IMR-90 (cell line): Measurements from ENCODE around the gene DDX20. TPM values are rescaled to one million over a fixed set of nuclear protein-coding genes. Genes with fewer than 3 reads are reported as not detected.

Experiments
- ATAC-seq: fragments of 200-7000 bp; cut with Tn5 transposase; 2 replicates; pipeline ENCODE4 v1.9.1; 2020; ENCODE audit warnings: low read depth, mild to moderate bottlenecking, moderate library complexity
- BruUV-seq: library from RNA; stranded (reverse); fragments of 400-500 nt; replicated peaks from 2 replicates; lab custom pipeline; 2021; lab: Mats Ljungman, UMichigan
- CTCF ChIA-PET: fragments of 300-600 bp; formaldehyde crosslinking; extraction: SDS; loops from one replicate; lab custom pipeline; 2021; ENCODE audit warnings: antibody characterized with exemption; lab: Yijun Ruan, JAX
- POLR2A ChIA-PET: fragments of 300-600 bp; sonication (Branson Sonifier 250); formaldehyde crosslinking; loops from one replicate; lab custom pipeline; 2022; ENCODE audit warnings: antibody characterized with exemption; ENCODE audit not compliant: unreplicated experiment; lab: Charles Lee
- DNase-seq: peaks from one replicate; pipeline ENCODE4 v3.0.0; 2013
- H2AFZ ChIP-seq: replicated peaks from 2 replicates; pipeline ENCODE3; 2013; ENCODE audit warnings: low read length, mild to moderate bottlenecking; ENCODE audit not compliant: poor library complexity
- H2AK5ac ChIP-seq: 2 replicates; pipeline ENCODE4 v1.6.1; 2013; ENCODE audit warnings: low read depth, low read length, inconsistent platforms
- H2AK9ac ChIP-seq: replicated peaks from 2 replicates; pipeline ENCODE3; 2013; ENCODE audit warnings: mild to moderate bottlenecking, low read depth, low read length, moderate library complexity; ENCODE audit not compliant: poor library complexity
- H2BK120ac ChIP-seq: 2 replicates; pipeline ENCODE4 v1.6.1; 2013; ENCODE audit warnings: low read depth, low read length, inconsistent platforms
- H2BK15ac ChIP-seq: 3 replicates; pipeline ENCODE4 v1.6.1; 2013; ENCODE audit warnings: low read depth, low read length, inconsistent platforms
- H2BK20ac ChIP-seq: 2 replicates; pipeline ENCODE4 v1.6.1; 2013; ENCODE audit warnings: low read depth, mild to moderate bottlenecking, inconsistent platforms, low read length, moderate library complexity
- H2BK5ac ChIP-seq: 2 replicates; pipeline ENCODE4 v1.6.1; 2013; ENCODE audit warnings: mild to moderate bottlenecking, low read depth, low read length, inconsistent platforms; ENCODE audit not compliant: poor library complexity, severe bottlenecking
- H3K14ac ChIP-seq: replicated peaks from 2 replicates; pipeline ENCODE4 v1.6.1; 2013; ENCODE audit warnings: low read depth, low read length, inconsistent platforms
- H3K18ac ChIP-seq: 2 replicates; pipeline ENCODE4 v1.6.1; 2013; ENCODE audit warnings: low read depth, low read length, control low read depth
- H3K23ac ChIP-seq: 2 replicates; pipeline ENCODE4 v1.6.1; 2013; ENCODE audit warnings: low read depth, low read length, inconsistent platforms
- H3K27ac ChIP-seq: 2 replicates; pipeline ENCODE4 v1.5.1; 2013; ENCODE audit warnings: mild to moderate bottlenecking, control low read depth, low read length; ENCODE audit not compliant: insufficient read depth
- H3K27me3 ChIP-seq: 2 replicates; pipeline ENCODE4 v1.6.1; 2013; ENCODE audit warnings: low read length; ENCODE audit not compliant: control insufficient read depth, insufficient read depth
- H3K36me3 ChIP-seq: 2 replicates; pipeline ENCODE4 v1.6.1; 2013; ENCODE audit warnings: low read length, mixed read lengths; ENCODE audit not compliant: control insufficient read depth, insufficient read depth
- H3K4ac ChIP-seq: 2 replicates; pipeline ENCODE4 v1.6.1; 2013; ENCODE audit warnings: low read depth, low read length, inconsistent platforms
- H3K4me1 ChIP-seq: 2 replicates; pipeline ENCODE4 v1.6.1; 2013; ENCODE audit warnings: low read length, mixed read lengths; ENCODE audit not compliant: control insufficient read depth, insufficient read depth
- H3K4me2 ChIP-seq: 2 replicates; pipeline ENCODE4 v1.6.1; 2013; ENCODE audit warnings: low read depth, mild to moderate bottlenecking, control low read depth, low read length, moderate library complexity
- H3K4me3 ChIP-seq: 2 replicates; pipeline ENCODE4 v1.5.1; 2013; ENCODE audit warnings: low read depth, mild to moderate bottlenecking, control low read depth, low read length, moderate library complexity; ENCODE audit not compliant: insufficient read depth
- H3K56ac ChIP-seq: 2 replicates; pipeline ENCODE4 v1.6.1; 2013; ENCODE audit warnings: low read length, inconsistent platforms; ENCODE audit not compliant: insufficient read depth; ENCODE audit errors: extremely low read depth
- H3K79me1 ChIP-seq, 2 experiments: 2 replicates each; pipeline ENCODE4 v1.6.1; 2013; ENCODE audit warnings: low read length in 2 of 2, inconsistent platforms in 1 of 2, low read depth in 1 of 2
- H3K9ac ChIP-seq: 2 replicates; pipeline ENCODE4 v1.6.1; 2013; ENCODE audit warnings: low read depth, low read length, control low read depth
- H3K9me1 ChIP-seq: 2 replicates; pipeline ENCODE4 v1.6.1; 2013; ENCODE audit warnings: low read length, inconsistent platforms; ENCODE audit not compliant: insufficient read depth
- H3K9me3 ChIP-seq: 2 replicates; pipeline ENCODE4 v1.6.1; 2013; ENCODE audit warnings: low read length; ENCODE audit not compliant: control insufficient read depth, insufficient read depth
- H4K20me1 ChIP-seq: 2 replicates; pipeline ENCODE4 v1.6.1; 2013; ENCODE audit warnings: low read length, inconsistent platforms; ENCODE audit not compliant: insufficient read depth
- H4K5ac ChIP-seq: 2 replicates; pipeline ENCODE4 v1.6.1; 2013; ENCODE audit warnings: mild to moderate bottlenecking, low read depth, low read length, control low read depth
- H4K8ac ChIP-seq, 2 experiments: 2 replicates each; pipeline ENCODE4 v1.6.1; 2013; ENCODE audit warnings: low read depth in 2 of 2, low read length in 2 of 2, control low read depth in 1 of 2, inconsistent platforms in 1 of 2
- H4K91ac ChIP-seq: 2 replicates; pipeline ENCODE4 v1.6.1; 2013; ENCODE audit warnings: low read depth, low read length, inconsistent platforms; ENCODE audit not compliant: insufficient read depth
- BHLHE40 ChIP-seq: fragments of 150-350 bp; IDR thresholded peaks from 2 replicates; pipeline ENCODE4 v1.6.1; 2016; ENCODE audit warnings: mild to moderate bottlenecking, low read depth, low read length
- CEBPB ChIP-seq: IDR thresholded peaks from 2 replicates; pipeline ENCODE4 v1.6.1; 2012; ENCODE audit warnings: low read depth, low read length, improper control_type of control experiment
- CHD1 ChIP-seq: IDR thresholded peaks from 2 replicates; pipeline ENCODE4 v1.6.1; 2012; ENCODE audit warnings: low read depth, low read length, improper control_type of control experiment
- FOS ChIP-seq: fragments of 150-350 bp; IDR thresholded peaks from 2 replicates; pipeline ENCODE4 v1.6.1; 2016; ENCODE audit warnings: low read depth, low read length
- MAFK ChIP-seq: IDR thresholded peaks from 2 replicates; pipeline ENCODE4 v1.6.1; 2012; ENCODE audit warnings: low read depth, low read length, improper control_type of control experiment
- MAZ ChIP-seq: IDR thresholded peaks from 2 replicates; pipeline ENCODE4 v1.6.1; 2012; ENCODE audit warnings: low read depth, mild to moderate bottlenecking, low read length, improper control_type of control experiment, moderate library complexity, borderline replicate concordance
- MXI1 ChIP-seq: IDR thresholded peaks from 2 replicates; pipeline ENCODE4 v1.6.1; 2012; ENCODE audit warnings: low read depth, mild to moderate bottlenecking, low read length, moderate library complexity, borderline replicate concordance
- NFE2L2 ChIP-seq: fragments of 150-350 bp; IDR thresholded peaks from 2 replicates; pipeline ENCODE4 v1.6.1; 2016; ENCODE audit warnings: low read depth, mild to moderate bottlenecking, low read length
- POLR2A ChIP-seq: IDR thresholded peaks from 2 replicates; pipeline ENCODE4 v1.6.1; 2012; ENCODE audit warnings: mild to moderate bottlenecking, low read depth, low read length
- RAD21 ChIP-seq: IDR thresholded peaks from 2 replicates; pipeline ENCODE4 v1.6.1; 2012; ENCODE audit warnings: low read length, improper control_type of control experiment
- RCOR1 ChIP-seq: IDR thresholded peaks from 2 replicates; pipeline ENCODE4 v1.6.1; 2012; ENCODE audit warnings: mild to moderate bottlenecking, low read length, improper control_type of control experiment; ENCODE audit not compliant: insufficient replicate concordance
- RFX5 ChIP-seq: IDR thresholded peaks from 2 replicates; pipeline ENCODE4 v1.8.0; 2012; ENCODE audit warnings: low read depth, mild to moderate bottlenecking, low read length, moderate library complexity
- SMC3 ChIP-seq: fragments of 150-350 bp; IDR thresholded peaks from 2 replicates; pipeline ENCODE4 v1.6.1; 2016; ENCODE audit warnings: low read depth, mild to moderate bottlenecking, antibody characterized with exemption, low read length, moderate library complexity
- dilution Hi-C: fragments of 300-500 bp; cut with HindIII; formaldehyde crosslinking; loops from one replicate; pipeline ENCODE4 v1.14.3; 2018; ENCODE audit warnings: low sequenced_read_pairs; ENCODE audit not compliant: unreplicated experiment
- in situ Hi-C: fragments of 300-500 bp; cut with MboI; formaldehyde crosslinking; loops from 3 replicates; pipeline ENCODE4 v1.14.3; 2019; ENCODE audit warnings: low sequenced_read_pairs, inconsistent platforms, mixed read lengths
- intact Hi-C: fragments of 100-400 bp; cut with micrococcal nuclease; formaldehyde crosslinking; loops from 2 replicates; pipeline ENCODE4 v1.10.0; 2022
- polyA plus RNA-seq, 3 experiments: library from polyadenylated mRNA; depleted of rRNA; stranded (reverse); fragments of >200 nt; gene quantifications; 2 replicates each; pipeline ENCODE4 v1.2.3, GENCODE V29; 2012; ENCODE audit warnings: low replicate concordance in 1 of 3
- total RNA-seq: library from RNA; depleted of rRNA; stranded (reverse); fragments of >200 nt; gene quantifications from 2 replicates; pipeline ENCODE4 v1.2.3, GENCODE V29; 2012
- TF ChIP-seq, protein P1 (sequence below): conservative IDR thresholded peaks from 2 replicates; pipeline ENCODE4 v1.5.1; 2012; ENCODE audit warnings: mild to moderate bottlenecking, low read depth, low read length, improper control_type of control experiment
- TF ChIP-seq, protein P2 (sequence below): fragments of 150-350 bp; IDR thresholded peaks from 2 replicates; pipeline ENCODE4 v1.6.1; 2017; ENCODE audit warnings: mild to moderate bottlenecking, antibody characterized with exemption, low read length, low read depth
- TF ChIP-seq, protein P3 (sequence below): fragments of 150-350 bp; IDR thresholded peaks from 2 replicates; pipeline ENCODE4 v1.6.1; 2016; ENCODE audit warnings: low read depth, mild to moderate bottlenecking, low read length, moderate library complexity, borderline replicate concordance

Gene DDX20
- total and polyA plus RNA-seq, 2 of the 4 experiments (the other 2 are of a cell fraction), result 5.7 to 10.9 TPM

DNA sequence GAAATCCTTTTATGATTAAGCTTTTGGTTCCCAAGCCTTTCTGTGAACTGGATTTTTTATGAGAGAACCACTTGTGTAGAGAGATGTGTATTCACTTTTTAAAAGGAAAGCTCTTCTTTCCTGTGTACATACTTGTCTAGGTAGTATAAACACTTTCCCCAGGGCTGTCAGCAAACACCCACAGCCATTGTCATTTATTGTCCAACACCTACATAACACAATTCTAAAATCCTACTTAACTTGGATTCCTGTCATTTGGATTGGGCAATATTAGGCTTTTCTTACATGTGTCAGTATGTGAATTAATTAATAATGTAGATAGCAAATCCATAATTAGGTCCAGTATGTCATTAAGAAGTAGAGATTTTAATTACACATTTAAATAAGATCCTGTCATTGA is 12.3 kb downstream of the DDX20 start:
- BruUV-seq, result no TSS peak
- dilution Hi-C loops, result loop anchor here (25.0 kb wide), 1 partner anchor 306 kb away; the partner anchor contains the start of gene C1orf162
- ATAC-seq, result peak; percentile 48; the same call in 1 of the 2 replicates

More for the DNA sequence above, 12.3 kb downstream of the DDX20 start:
- Histone ChIP-seq H3K4ac (no peak overlapping the region), H3K36me3 (peaks cover 8% of the 10 kb centered on the region), H3K4me1 (no peaks in the 10 kb centered on the region; the same call in 1 of the 2 replicates), H2AK5ac (no peak overlapping the region), H3K14ac (no peak overlapping the region), H3K56ac (no peak overlapping the region), H3K18ac (no peak overlapping the region), H2AFZ (no peak overlapping the region), H2BK15ac (no peak overlapping the region), H3K27ac (no peak overlapping the region), H3K27me3 (no peaks in the 10 kb centered on the region), H3K4me2 (no peak overlapping the region), H2BK5ac (no peak overlapping the region), H3K9me3 (no peaks in the 10 kb centered on the region), H4K20me1 (no peaks in the 10 kb centered on the region), H4K91ac (no peak overlapping the region), H2BK20ac (no peak overlapping the region), H2AK9ac (no peak overlapping the region), H3K9me1 (no peaks in the 10 kb centered on the region), H3K9ac (no peak overlapping the region), H4K8ac (no peak overlapping the region), H3K79me1 (peaks cover 6 to 7% of the 10 kb centered on the region in 2 experiments), H3K23ac (no peak overlapping the region), H3K4me3 (no peak overlapping the region), H4K5ac (no peak overlapping the region), H2BK120ac (no peak overlapping the region)
- ChIA-PET CTCF (interaction anchor here (0.6 to 1.7 kb wide), 6 partner anchors 9 to 286 kb away, joined by 3 to 5 read pairs (median 4); no protein-coding TSS in a partner anchor), POLR2A (no interaction called here)
- DNase-seq, result no peak
- in situ Hi-C loops, result loop anchor here (5.0 to 10.0 kb wide), 2 partner anchors 286 to 543 kb away; partner anchors contain the start of gene CHI3L2
- intact Hi-C loops, result loop anchor here (5.0 to 10.0 kb wide), 3 partner anchors 366 to 567 kb away; no protein-coding TSS in a partner anchor
- TF ChIP-seq MAZ, result no peak
- no peak for TF ChIP-seq RFX5
- TF ChIP-seq, protein P1, sequence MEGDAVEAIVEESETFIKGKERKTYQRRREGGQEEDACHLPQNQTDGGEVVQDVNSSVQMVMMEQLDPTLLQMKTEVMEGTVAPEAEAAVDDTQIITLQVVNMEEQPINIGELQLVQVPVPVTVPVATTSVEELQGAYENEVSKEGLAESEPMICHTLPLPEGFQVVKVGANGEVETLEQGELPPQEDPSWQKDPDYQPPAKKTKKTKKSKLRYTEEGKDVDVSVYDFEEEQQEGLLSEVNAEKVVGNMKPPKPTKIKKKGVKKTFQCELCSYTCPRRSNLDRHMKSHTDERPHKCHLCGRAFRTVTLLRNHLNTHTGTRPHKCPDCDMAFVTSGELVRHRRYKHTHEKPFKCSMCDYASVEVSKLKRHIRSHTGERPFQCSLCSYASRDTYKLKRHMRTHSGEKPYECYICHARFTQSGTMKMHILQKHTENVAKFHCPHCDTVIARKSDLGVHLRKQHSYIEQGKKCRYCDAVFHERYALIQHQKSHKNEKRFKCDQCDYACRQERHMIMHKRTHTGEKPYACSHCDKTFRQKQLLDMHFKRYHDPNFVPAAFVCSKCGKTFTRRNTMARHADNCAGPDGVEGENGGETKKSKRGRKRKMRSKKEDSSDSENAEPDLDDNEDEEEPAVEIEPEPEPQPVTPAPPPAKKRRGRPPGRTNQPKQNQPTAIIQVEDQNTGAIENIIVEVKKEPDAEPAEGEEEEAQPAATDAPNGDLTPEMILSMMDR, result no peak
- no peak for TF ChIP-seq CEBPB
- TF ChIP-seq CHD1, result no peak
- no peak for TF ChIP-seq MXI1
- TF ChIP-seq MAFK, result no peak
- no peak for TF ChIP-seq FOS
- TF ChIP-seq POLR2A, result no peak
- TF ChIP-seq, protein P2, sequence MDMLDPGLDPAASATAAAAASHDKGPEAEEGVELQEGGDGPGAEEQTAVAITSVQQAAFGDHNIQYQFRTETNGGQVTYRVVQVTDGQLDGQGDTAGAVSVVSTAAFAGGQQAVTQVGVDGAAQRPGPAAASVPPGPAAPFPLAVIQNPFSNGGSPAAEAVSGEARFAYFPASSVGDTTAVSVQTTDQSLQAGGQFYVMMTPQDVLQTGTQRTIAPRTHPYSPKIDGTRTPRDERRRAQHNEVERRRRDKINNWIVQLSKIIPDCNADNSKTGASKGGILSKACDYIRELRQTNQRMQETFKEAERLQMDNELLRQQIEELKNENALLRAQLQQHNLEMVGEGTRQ, result no peak
- TF ChIP-seq, protein P3, sequence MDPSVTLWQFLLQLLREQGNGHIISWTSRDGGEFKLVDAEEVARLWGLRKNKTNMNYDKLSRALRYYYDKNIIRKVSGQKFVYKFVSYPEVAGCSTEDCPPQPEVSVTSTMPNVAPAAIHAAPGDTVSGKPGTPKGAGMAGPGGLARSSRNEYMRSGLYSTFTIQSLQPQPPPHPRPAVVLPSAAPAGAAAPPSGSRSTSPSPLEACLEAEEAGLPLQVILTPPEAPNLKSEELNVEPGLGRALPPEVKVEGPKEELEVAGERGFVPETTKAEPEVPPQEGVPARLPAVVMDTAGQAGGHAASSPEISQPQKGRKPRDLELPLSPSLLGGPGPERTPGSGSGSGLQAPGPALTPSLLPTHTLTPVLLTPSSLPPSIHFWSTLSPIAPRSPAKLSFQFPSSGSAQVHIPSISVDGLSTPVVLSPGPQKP, result no peak
- TF ChIP-seq RCOR1, result no peak
- no peak for TF ChIP-seq SMC3
- TF ChIP-seq NFE2L2, result no peak
- no peak for TF ChIP-seq BHLHE40
- no peak for TF ChIP-seq RAD21
